Activated CD8-positive, alpha-beta T cell treated with anti-CD3 and anti-CD28 coated beads for 36 hours (primary cell): ENCODE data around the gene ARHGEF1. TPM values are rescaled to one million over a fixed set of nuclear protein-coding genes. Genes with fewer than 3 reads are reported as not detected.

Experiments
- ATAC-seq: fragments of 200-7000 bp; cut with Tn5 transposase; one replicate; pipeline ENCODE4 v1.10.0; 2021; ENCODE audit warnings: mild to moderate bottlenecking, moderate library complexity
- CTCF ChIA-PET: fragments of 350-600 bp; sonication (Branson Sonifier 250); formaldehyde crosslinking; loops from one replicate; lab custom pipeline; 2021; ENCODE audit warnings: antibody characterized with exemption; lab: Charles Lee
- POLR2A ChIA-PET: fragments of 350-600 bp; sonication (Branson Sonifier 250); formaldehyde crosslinking; loops from one replicate; lab custom pipeline; 2021; ENCODE audit warnings: antibody characterized with exemption; lab: Charles Lee
- DNase-seq: peaks from one replicate; pipeline ENCODE4 v3.0.0-alpha.2; 2020
- H3K27ac Mint-ChIP-seq: one replicate; pipeline ENCODE4 v1.8.0; 2021; ENCODE audit warnings: mild to moderate bottlenecking, mixed read lengths
- H3K27me3 Mint-ChIP-seq: one replicate; pipeline ENCODE4 v1.8.0; 2021; ENCODE audit warnings: mixed read lengths
- H3K36me3 Mint-ChIP-seq: one replicate; pipeline ENCODE4 v1.8.0; 2021; ENCODE audit warnings: low read depth, mixed read lengths
- H3K4me1 Mint-ChIP-seq: one replicate; pipeline ENCODE4 v1.8.0; 2021; ENCODE audit warnings: low read depth, mixed read lengths
- H3K4me3 Mint-ChIP-seq: one replicate; pipeline ENCODE4 v1.8.0; 2021; ENCODE audit warnings: mild to moderate bottlenecking, moderate library complexity, mixed read lengths
- H3K9me3 Mint-ChIP-seq: one replicate; pipeline ENCODE4 v1.8.0; 2021; ENCODE audit warnings: mixed read lengths
- CTCF ChIP-seq: fragments of 200-600 bp; IDR thresholded peaks from one replicate; pipeline ENCODE4 v1.8.0; 2022; ENCODE audit warnings: antibody characterized with exemption, mild to moderate bottlenecking
- intact Hi-C: fragments of 100-400 bp; cut with micrococcal nuclease; formaldehyde crosslinking; loops from one replicate; pipeline ENCODE4 v1.10.0; 2022
- total RNA-seq, 2 experiments: library from RNA; stranded (reverse); gene quantifications; one replicate each; pipeline ENCODE4 v1.2.3, GENCODE V29; 2021

Gene ARHGEF1
- total RNA-seq, 2 experiments from 2014 or later: 307 to 308 TPM

GRCh38 chr19:41906271-41906670, 23.3 kb downstream of the ARHGEF1 start:
- H3K4me3 Mint-ChIP-seq: no peak overlapping the region
- ChIA-PET CTCF (interaction anchor here (1.2 to 2.0 kb wide), 4 partner anchors 11 to 18 kb away, joined by 4 to 8 read pairs (median 4); no protein-coding TSS in a partner anchor), POLR2A (interaction anchor here (0.8 to 1.9 kb wide), 9 partner anchors 8 to 45 kb away, joined by 3 to 6 read pairs (median 4); no protein-coding TSS in a partner anchor)
- no peak overlapping the region for H3K27ac Mint-ChIP-seq
- peaks cover 49% of the 10 kb centered on the region for H3K36me3 Mint-ChIP-seq
- H3K27me3 Mint-ChIP-seq: no peaks in the 10 kb centered on the region
- H3K4me1 Mint-ChIP-seq: peaks cover 51% of the 10 kb centered on the region
- DNase-seq (no peak), ATAC-seq (no peak)
- intact Hi-C loops: no loop called here
- TF ChIP-seq CTCF: no peak
- no peaks in the 10 kb centered on the region for H3K9me3 Mint-ChIP-seq

GRCh38 chr19:41906916-41907680, 24.1 kb downstream of the ARHGEF1 start:
- Mint-ChIP-seq H3K9me3 (no peaks in the 10 kb centered on the region), H3K27me3 (peaks cover 7% of the 10 kb centered on the region), H3K36me3 (peaks cover 43% of the 10 kb centered on the region), H3K4me3 (no peak overlapping the region), H3K4me1 (peaks cover 53% of the 10 kb centered on the region), H3K27ac (peak overlapping the region; percentile 68)
- ATAC-seq: no peak
- no peak for DNase-seq
- intact Hi-C loops: no loop called here
- CTCF ChIA-PET: interaction anchor here (1.3 to 2.0 kb wide), 2 partner anchors 11 to 16 kb away, joined by 4 to 8 read pairs; no protein-coding TSS in a partner anchor
- POLR2A ChIA-PET: interaction anchor here (0.6 to 2.2 kb wide), 13 partner anchors 9 to 1164 kb away, joined by 3 to 10 read pairs (median 4); no protein-coding TSS in a partner anchor
- TF ChIP-seq CTCF: no peak

GRCh38 chr19:41907994-41908615, 25.1 kb downstream of the ARHGEF1 start:
- no peaks in the 10 kb centered on the region for H3K9me3 Mint-ChIP-seq
- peaks cover 56% of the 10 kb centered on the region for H3K4me1 Mint-ChIP-seq
- no peak overlapping the region for H3K4me3 Mint-ChIP-seq
- intact Hi-C loops: no loop called here
- no peak overlapping the region for H3K27ac Mint-ChIP-seq
- DNase-seq: no peak
- ATAC-seq: no peak
- peaks cover 11% of the 10 kb centered on the region for H3K27me3 Mint-ChIP-seq
- CTCF ChIA-PET: interaction anchor here (0.9 kb wide), 1 partner anchor 10 kb away, joined by 3 read pairs; no protein-coding TSS in a partner anchor
- no peak for TF ChIP-seq CTCF
- H3K36me3 Mint-ChIP-seq: peaks cover 36% of the 10 kb centered on the region
- POLR2A ChIA-PET: interaction anchor here (0.6 to 2.2 kb wide), 10 partner anchors 8 to 397 kb away, joined by 3 to 10 read pairs (median 3); partner anchors contain the start of gene RPS19

GRCh38 chr19:41908724-41909464, 25.9 kb downstream of the ARHGEF1 start:
- POLR2A ChIA-PET: interaction anchor here (0.6 to 2.8 kb wide), 13 partner anchors 9 to 397 kb away, joined by 3 to 10 read pairs (median 3); partner anchors contain the start of genes CD79A and RPS19

More at GRCh38 chr19:41908724-41909464, 25.9 kb downstream of the ARHGEF1 start:
- intact Hi-C loops: no loop called here
- Mint-ChIP-seq H3K4me1 (peaks cover 56% of the 10 kb centered on the region), H3K27ac (no peak overlapping the region), H3K4me3 (no peak overlapping the region), H3K36me3 (peaks cover 30% of the 10 kb centered on the region), H3K9me3 (no peaks in the 10 kb centered on the region), H3K27me3 (peaks cover 16% of the 10 kb centered on the region)
- no peak for TF ChIP-seq CTCF
- no peak for ATAC-seq
- CTCF ChIA-PET: interaction anchor here (0.9 to 1.2 kb wide), 2 partner anchors 11 to 13 kb away, joined by 3 read pairs; no protein-coding TSS in a partner anchor
- DNase-seq: no peak
